Fibroblast of lung (primary cell): ENCODE data around the gene SNRK. TPM values are rescaled to one million over a fixed set of nuclear protein-coding genes. Genes with fewer than 3 reads are reported as not detected.

Source experiments
- DNase-seq, 2 donors: peaks; one replicate each; pipeline versions ENCODE4 v3.0.0 to v3.0.0-alpha.2; 2010; ENCODE audit warnings: low read depth in 2 of 2
- H2AFZ ChIP-seq: 2 replicates; pipeline ENCODE4 v1.5.1; 2012; ENCODE audit warnings: low read length, control low read depth, inconsistent platforms
- H3K27ac ChIP-seq: 2 replicates; pipeline ENCODE4 v1.5.1; 2011; ENCODE audit warnings: low read length, control low read depth; ENCODE audit not compliant: insufficient read depth
- H3K27me3 ChIP-seq: 2 replicates; pipeline ENCODE4 v1.5.1; 2011; ENCODE audit warnings: mild to moderate bottlenecking, low read length; ENCODE audit not compliant: control insufficient read depth, insufficient read depth
- H3K36me3 ChIP-seq: 2 replicates; pipeline ENCODE4 v1.5.1; 2011; ENCODE audit warnings: low read length; ENCODE audit not compliant: control insufficient read depth, insufficient read depth
- H3K4me1 ChIP-seq: 2 replicates; pipeline ENCODE4 v1.5.1; 2011; ENCODE audit warnings: low read length; ENCODE audit not compliant: control insufficient read depth, insufficient read depth; ENCODE audit errors: extremely low read depth
- H3K4me2 ChIP-seq: 2 replicates; pipeline ENCODE4 v1.5.1; 2011; ENCODE audit warnings: low read length, control low read depth; ENCODE audit not compliant: insufficient read depth; ENCODE audit errors: extremely low read depth
- H3K4me3 ChIP-seq, 4 experiments: fragments of 200-600 bp in 1 of 4; sonication (generic) in 1 of 4; replicated peaks in 1 of 4; 2 replicates each; pipeline ENCODE4 v1.5.1; 2011 to 2016; ENCODE audit warnings: low read length in 4 of 4, low read depth in 3 of 4, mild to moderate bottlenecking in 3 of 4, control low read depth in 2 of 4, inconsistent platforms in 1 of 4, mixed read lengths in 1 of 4; ENCODE audit not compliant: insufficient read depth in 1 of 4; ENCODE audit errors: control extremely low read depth in 1 of 4
- H3K79me2 ChIP-seq: 2 replicates; pipeline ENCODE4 v1.5.1; 2012; ENCODE audit warnings: mild to moderate bottlenecking, low read length, inconsistent platforms; ENCODE audit not compliant: control insufficient read depth, insufficient read depth
- H3K9ac ChIP-seq: 2 replicates; pipeline ENCODE4 v1.5.1; 2011; ENCODE audit warnings: mild to moderate bottlenecking, low read length, control low read depth; ENCODE audit not compliant: insufficient read depth
- H3K9me3 ChIP-seq: 2 replicates; pipeline ENCODE4 v1.5.1; 2012; ENCODE audit warnings: low read depth, low read length; ENCODE audit not compliant: control insufficient read depth, insufficient read depth
- H4K20me1 ChIP-seq: 2 replicates; pipeline ENCODE4 v1.5.1; 2011; ENCODE audit warnings: low read length; ENCODE audit not compliant: control insufficient read depth, insufficient read depth; ENCODE audit errors: extremely low read depth
- CTCF ChIP-seq, 2 donors: IDR thresholded peaks in 1 of 2; conservative IDR thresholded peaks in 1 of 2; 1 replicate in 1 of 2; 2 replicates in 1 of 2; pipeline ENCODE4 v1.5.1; 2011 to 2012; ENCODE audit warnings: low read length in 2 of 2, control low read depth in 1 of 2, inconsistent platforms in 1 of 2, low read depth in 1 of 2, mild to moderate bottlenecking in 1 of 2
- EZH2 ChIP-seq: IDR thresholded peaks from 2 replicates; pipeline ENCODE4 v1.5.1; 2012; ENCODE audit warnings: low read length, control low read depth, mild to moderate bottlenecking; ENCODE audit errors: missing control alignments
- polyA plus RNA-seq, 2 donors: library from polyadenylated mRNA; depleted of rRNA in 1 of 2; stranded (reverse) in 1 of 2; unstranded in 1 of 2; fragments of >200 nt; gene quantifications; 2 replicates each; pipeline ENCODE4 v1.2.1, GENCODE V29; 2011 to 2012; ENCODE audit warnings: missing spikeins in 1 of 2
- total RNA-seq: library from RNA; depleted of rRNA; stranded (reverse); fragments of >200 nt; gene quantifications from 2 replicates; pipeline ENCODE4 v1.2.1, GENCODE V29; 2014

Gene SNRK
- total and polyA plus RNA-seq, 2 donors (not counting 1 experiment from before 2014, with no cell fraction given), result 11.9 to 22.6 TPM

- H3K4me2 ChIP-seq, result no peak overlapping the region
- no peak overlapping the region for H2AFZ ChIP-seq
- DNase-seq, result no peak
- no peaks in the 10 kb centered on the region for H3K9me3 ChIP-seq
- no peak overlapping the region for H3K27ac ChIP-seq
- no peak for TF ChIP-seq EZH2
- TF ChIP-seq CTCF (conservative IDR thresholded peaks at IDR 0.05 in 1 of 2, IDR thresholded peaks at IDR 0.05 in 1 of 2; ENCODE audit: low read depth in 1 of 2, low read length in 2 of 2), result no peak
- peaks cover 4% of the 10 kb centered on the region for H3K27me3 ChIP-seq
- no peaks in the 10 kb centered on the region for H4K20me1 ChIP-seq
- no peak overlapping the region for H3K4me3 ChIP-seq
- no peaks in the 10 kb centered on the region for H3K4me1 ChIP-seq
- H3K9ac ChIP-seq, result no peak overlapping the region
- no peaks in the 10 kb centered on the region for H3K79me2 ChIP-seq
- H3K36me3 ChIP-seq, result no peaks in the 10 kb centered on the region
Measured at GRCh38 chr3:43243590-43244587, 42.5 kb upstream of the SNRK start.

- DNase-seq, result no peak
- no peaks in the 10 kb centered on the region for H3K79me2 ChIP-seq
- no peak overlapping the region for H3K4me2 ChIP-seq
- no peak overlapping the region for H3K4me3 ChIP-seq
- H3K9me3 ChIP-seq, result no peaks in the 10 kb centered on the region
- no peak overlapping the region for H3K9ac ChIP-seq
- H2AFZ ChIP-seq, result no peak overlapping the region
- no peaks in the 10 kb centered on the region for H3K4me1 ChIP-seq
- no peak overlapping the region for H3K27ac ChIP-seq
- no peaks in the 10 kb centered on the region for H3K36me3 ChIP-seq
- TF ChIP-seq CTCF (conservative IDR thresholded peaks at IDR 0.05 in 1 of 2, IDR thresholded peaks at IDR 0.05 in 1 of 2; ENCODE audit: low read depth in 1 of 2, low read length in 2 of 2) (no peak), EZH2 (no peak)
- no peaks in the 10 kb centered on the region for H4K20me1 ChIP-seq
- H3K27me3 ChIP-seq, result peaks cover 4% of the 10 kb centered on the region
Measured at GRCh38 chr3:43244694-43245093, 41.6 kb upstream of the SNRK start.

GRCh38 chr3:43246976-43247375, 39.4 kb upstream of the SNRK start:
- H3K36me3 ChIP-seq, result no peaks in the 10 kb centered on the region
- H3K27me3 ChIP-seq, result peaks cover 8% of the 10 kb centered on the region
- no peak for TF ChIP-seq EZH2
- TF ChIP-seq CTCF (conservative IDR thresholded peaks at IDR 0.05 in 1 of 2, IDR thresholded peaks at IDR 0.05 in 1 of 2; ENCODE audit: low read depth in 1 of 2, low read length in 2 of 2), result no peak
- no peak overlapping the region for H2AFZ ChIP-seq
- no peak overlapping the region for H3K4me2 ChIP-seq
- no peaks in the 10 kb centered on the region for H3K79me2 ChIP-seq
- no peaks in the 10 kb centered on the region for H3K4me1 ChIP-seq
- no peak overlapping the region for H3K27ac ChIP-seq
- no peak for DNase-seq
- no peaks in the 10 kb centered on the region for H4K20me1 ChIP-seq
- H3K9ac ChIP-seq, result no peak overlapping the region
- no peak overlapping the region for H3K4me3 ChIP-seq
- H3K9me3 ChIP-seq, result no peaks in the 10 kb centered on the region
